ENCODE measurements around the gene EPS8L3. TPM values are rescaled to one million over a fixed set of nuclear protein-coding genes. Genes with fewer than 3 reads are reported as not detected.

EPS8L3 gene
- total RNA-seq, 1 experiment from 2014 or later, result 0.96 TPM

DNA sequence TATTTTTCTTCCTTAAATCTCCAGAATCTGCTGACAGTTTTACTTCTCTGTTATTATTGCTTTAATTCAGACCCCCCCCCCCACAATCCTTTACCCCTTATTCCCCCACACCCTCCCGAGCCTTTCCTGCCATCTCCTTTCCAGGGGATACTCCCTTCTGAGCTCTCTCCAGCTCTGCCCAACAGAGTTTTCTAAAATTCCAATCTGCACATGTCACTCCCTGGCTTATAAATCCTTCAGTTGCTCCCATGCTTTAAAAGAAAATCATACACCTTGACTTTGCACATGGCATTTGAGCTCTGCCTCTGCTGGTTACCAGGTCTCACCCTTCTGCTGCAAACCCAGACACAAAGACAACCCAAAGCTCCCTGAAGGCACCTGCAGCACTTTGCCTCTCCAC lies 11.7 kb upstream of the EPS8L3 start:
- Histone ChIP-seq H3K4me2 (ENCODE audit: low read length) (no peak overlapping the region), H2AFZ (ENCODE audit: low read depth, low read length, poor library complexity, severe bottlenecking) (no peak overlapping the region), H3K9ac (ENCODE audit: low read length) (no peak overlapping the region), H4K20me1 (ENCODE audit: insufficient read depth) (no peaks in the 10 kb centered on the region), H3K36me3 (ENCODE audit: control insufficient read depth in 1 of 2, insufficient read depth in 2 of 2, low read length in 2 of 2) (no peaks in the 10 kb centered on the region), H3K9me3 (ENCODE audit: control insufficient read depth in 1 of 2, insufficient read depth in 1 of 2, low read depth in 1 of 2, low read length in 2 of 2) (no peaks in the 10 kb centered on the region), H3K9me2 (ENCODE audit: insufficient read depth) (no peaks in the 10 kb centered on the region), H3K27ac (ENCODE audit: low read depth, low read length) (no peak overlapping the region), H3K79me2 (ENCODE audit: insufficient read depth, low read length) (no peaks in the 10 kb centered on the region), H3K27me3 (ENCODE audit: insufficient read depth, low read length) (no peaks in the 10 kb centered on the region), H3K4me3 (replicated peaks in 1 of 2; ENCODE audit: low read depth in 1 of 2, low read length in 2 of 2) (no peak overlapping the region), H3K4me1 (ENCODE audit: control insufficient read depth in 1 of 2, insufficient read depth in 2 of 2, low read length in 2 of 2) (peaks cover 0 to 13% of the 10 kb centered on the region in 2 experiments; a peak in 2 of 4 replicates)
- ChIA-PET POLR2A (interaction anchor here (0.9 to 2.3 kb wide), 2 partner anchors 136 to 209 kb away, joined by 3 to 11 read pairs; partner anchors contain the start of gene AHCYL1), CTCF (interaction anchor here (1.6 to 19.5 kb wide), 4 partner anchors 133 to 229 kb away, joined by 5 to 396 read pairs (median 54); partner anchors contain the start of gene AHCYL1), RAD21 (ENCODE audit: low non-redundant PET in 1 of 2, low total read pairs in 2 of 2, uncharacterized antibody in 2 of 2, unreplicated experiment in 2 of 2) (interaction anchor here (0.6 to 7.9 kb wide), 5 partner anchors 184 to 1278 kb away, joined by 3 to 56 read pairs (median 8); partner anchors contain the start of gene AHCYL1 (in 2 of the 2))
- TF ChIP-seq JUND (IDR thresholded peaks at IDR 0.05) (no peak), POLR2A (IDR thresholded peaks at IDR 0.05; ENCODE audit: borderline replicate concordance, extremely low read depth, insufficient read depth, insufficient read length) (no peak), TCF7L2 (IDR thresholded peaks at IDR 0.05; ENCODE audit: borderline replicate concordance, extremely low read depth, insufficient read depth, insufficient read length) (no peak), FOSL1 (IDR thresholded peaks at IDR 0.05; ENCODE audit: low read depth) (no peak), EZH2phosphoT487 (IDR thresholded peaks at IDR 0.05; ENCODE audit: borderline replicate concordance) (no peak), RAD21 (IDR thresholded peaks at IDR 0.05; ENCODE audit: low read depth) (no peak), SP1 (IDR thresholded peaks at IDR 0.05; ENCODE audit: low read depth) (no peak), CBX3 (IDR thresholded peaks at IDR 0.05; ENCODE audit: low read depth) (no peak), ZNF274 (IDR thresholded peaks at IDR 0.05; ENCODE audit: low read depth, low read length) (no peak), EZH2 (IDR thresholded peaks at IDR 0.05) (no peak), YY1 (IDR thresholded peaks at IDR 0.05; ENCODE audit: extremely low read depth, insufficient replicate concordance, low read depth, low read length) (no peak), SRF (IDR thresholded peaks at IDR 0.05; ENCODE audit: low read depth) (no peak), EGR1 (IDR thresholded peaks at IDR 0.05; ENCODE audit: low read depth) (no peak), ZFX (IDR thresholded peaks at IDR 0.05) (no peak)
- TF ChIP-seq, protein P1, sequence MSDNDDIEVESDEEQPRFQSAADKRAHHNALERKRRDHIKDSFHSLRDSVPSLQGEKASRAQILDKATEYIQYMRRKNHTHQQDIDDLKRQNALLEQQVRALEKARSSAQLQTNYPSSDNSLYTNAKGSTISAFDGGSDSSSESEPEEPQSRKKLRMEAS (IDR thresholded peaks at IDR 0.05), result no peak
- ATAC-seq (no peak), DNase-seq (ENCODE audit: low read depth, low spot score) (no peak)
- intact Hi-C loops (cut with micrococcal nuclease), result no loop called here
- BruUV-seq (replicated peaks), result no TSS peak

Measured in HCT116 (cell line).